HepG2 (cell line): Measurements from ENCODE around the gene LAMA5. TPM values are rescaled to one million over a fixed set of nuclear protein-coding genes. Genes with fewer than 3 reads are reported as not detected.

Experiments
- HMGA1 ChIP-seq: sonication (generic); formaldehyde crosslinking; conservative IDR thresholded peaks from 2 replicates; pipeline ENCODE4 v1.4.0; 2020; ENCODE audit warnings: missing genetic modification reagents
- NFYC ChIP-seq: IDR thresholded peaks from 2 replicates; pipeline ENCODE4 v1.6.1; 2016; ENCODE audit warnings: missing genetic modification reagents, missing compliant biosample characterization
- PHF5A ChIP-seq: IDR thresholded peaks from one replicate; pipeline ENCODE4 v1.6.1; 2018; ENCODE audit warnings: low read depth, missing genetic modification reagents; ENCODE audit not compliant: unreplicated experiment
- SNAPC4 ChIP-seq: sonication (generic); formaldehyde crosslinking; IDR thresholded peaks from 2 replicates; pipeline ENCODE4 v1.4.0; 2020; ENCODE audit warnings: mild to moderate bottlenecking, missing genetic modification reagents
- SOX6 ChIP-seq, 2 experiments: fragments of 450-650 bp in 1 of 2; sonication (generic) in 1 of 2; formaldehyde crosslinking in 1 of 2; IDR thresholded peaks; 2 replicates each; pipeline versions ENCODE4 v1.4.0 to v1.6.1; 2017 to 2020; ENCODE audit warnings: antibody characterized with exemption in 1 of 2, mild to moderate bottlenecking in 1 of 2, missing genetic modification reagents in 1 of 2
- ZBTB46 ChIP-seq: sonication (generic); formaldehyde crosslinking; IDR thresholded peaks from 2 replicates; pipeline ENCODE4 v1.4.0; 2020; ENCODE audit warnings: mild to moderate bottlenecking, missing genetic modification reagents, borderline replicate concordance
- ZEB1 ChIP-seq: IDR thresholded peaks from 2 replicates; pipeline ENCODE4 v1.6.1; 2012; ENCODE audit warnings: mild to moderate bottlenecking, low read depth, inconsistent platforms; ENCODE audit not compliant: insufficient replicate concordance
- ZNF710 ChIP-seq: sonication (generic); formaldehyde crosslinking; IDR thresholded peaks from 2 replicates; pipeline ENCODE4 v1.5.0; 2020; ENCODE audit warnings: mild to moderate bottlenecking, missing genetic modification reagents, borderline replicate concordance
- ZNF737 ChIP-seq: sonication (generic); formaldehyde crosslinking; IDR thresholded peaks from 2 replicates; pipeline ENCODE4 v1.5.0; 2020; ENCODE audit warnings: missing genetic modification reagents, mild to moderate bottlenecking, borderline replicate concordance
- ZNF83 ChIP-seq: sonication (generic); formaldehyde crosslinking; IDR thresholded peaks from 2 replicates; pipeline ENCODE4 v1.4.0; 2020; ENCODE audit warnings: missing genetic modification reagents, mild to moderate bottlenecking, borderline replicate concordance
- polyA plus RNA-seq, 8 experiments: library from polyadenylated mRNA; depleted of rRNA in 3 of 8; stranded (reverse) in 7 of 8; unstranded in 1 of 8; fragments of >200 nt; fragmentation: Illumina TruSeq in 4 of 8; extraction: Trizol in 4 of 8; gene quantifications; 2 replicates each; pipeline versions ENCODE4 v1.2.1 to v1.2.3, GENCODE V29; 2011 to 2016; ENCODE audit warnings: low read depth in 4 of 8, missing spikeins in 1 of 8, mixed read lengths in 1 of 8; ENCODE audit not compliant: insufficient read depth in 1 of 8
- total RNA-seq, 5 experiments: library from RNA; depleted of rRNA; stranded (reverse); fragments of >200 nt; fragmentation: Illumina TruSeq; extraction: Trizol; gene quantifications; 2 replicates each; pipeline ENCODE4 v1.2.3, GENCODE V29; 2016; ENCODE audit warnings: low read depth in 1 of 5
- TF ChIP-seq, protein P1 (sequence below): sonication (generic); formaldehyde crosslinking; IDR thresholded peaks from 2 replicates; pipeline ENCODE4 v1.4.0; 2020; ENCODE audit warnings: missing genetic modification reagents
- TF ChIP-seq, protein P2 (sequence below): sonication (generic); formaldehyde crosslinking; IDR thresholded peaks from 2 replicates; pipeline ENCODE4 v1.5.0; 2020; ENCODE audit warnings: missing genetic modification reagents

LAMA5 gene
- total and polyA plus RNA-seq, 2 of the 13 experiments (the other 11 are each of a cell fraction or from before 2014, with no cell fraction given): 21.0 to 44.7 TPM

DNA sequence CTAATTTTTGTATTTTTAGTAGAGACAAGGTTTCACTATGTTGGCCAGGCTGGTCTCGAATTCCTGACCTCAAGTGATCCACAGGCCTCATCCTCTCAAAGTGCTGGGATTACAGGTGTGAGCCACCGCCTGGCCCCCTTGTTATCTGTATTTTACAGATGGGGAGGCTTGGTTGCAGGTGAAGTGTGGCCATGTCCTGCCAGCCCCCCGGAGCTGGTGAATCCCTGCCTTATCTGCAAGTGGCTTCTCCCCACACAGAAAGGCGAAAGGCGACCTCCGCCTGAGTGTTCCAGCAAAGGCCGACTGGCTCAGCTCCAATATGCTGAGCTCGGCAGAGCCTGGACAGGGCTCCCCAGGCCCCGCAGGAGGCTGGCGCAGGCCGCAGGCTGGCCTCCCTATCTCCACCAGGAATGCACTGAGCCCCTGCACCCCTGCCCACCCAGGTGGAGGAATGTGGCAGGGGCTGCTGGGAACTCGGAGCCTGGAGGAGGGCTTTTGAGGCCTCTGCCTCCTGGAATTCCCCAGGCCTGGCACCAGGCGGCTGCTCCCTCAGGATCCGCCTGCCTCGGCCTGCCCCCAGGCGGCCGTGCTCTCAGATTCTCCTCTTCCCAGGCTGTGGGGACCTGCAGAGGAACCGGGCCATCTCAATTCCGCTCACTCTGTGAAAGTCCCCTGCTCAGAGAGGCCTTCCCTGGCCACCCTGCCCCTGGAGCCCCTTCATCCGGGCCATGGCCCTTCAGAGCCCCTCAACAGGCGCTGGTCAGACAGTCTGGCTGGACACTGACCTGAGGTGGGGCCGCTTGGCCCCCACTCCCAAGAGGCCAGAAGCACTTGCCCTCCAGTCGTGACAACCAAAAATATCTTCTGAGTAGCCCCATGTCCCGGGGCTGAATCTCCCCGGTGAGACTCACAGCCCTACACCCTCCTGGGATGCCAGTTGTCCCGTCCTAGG lies 9.3 kb upstream of the LAMA5 start (continued):
- TF ChIP-seq, protein P1, sequence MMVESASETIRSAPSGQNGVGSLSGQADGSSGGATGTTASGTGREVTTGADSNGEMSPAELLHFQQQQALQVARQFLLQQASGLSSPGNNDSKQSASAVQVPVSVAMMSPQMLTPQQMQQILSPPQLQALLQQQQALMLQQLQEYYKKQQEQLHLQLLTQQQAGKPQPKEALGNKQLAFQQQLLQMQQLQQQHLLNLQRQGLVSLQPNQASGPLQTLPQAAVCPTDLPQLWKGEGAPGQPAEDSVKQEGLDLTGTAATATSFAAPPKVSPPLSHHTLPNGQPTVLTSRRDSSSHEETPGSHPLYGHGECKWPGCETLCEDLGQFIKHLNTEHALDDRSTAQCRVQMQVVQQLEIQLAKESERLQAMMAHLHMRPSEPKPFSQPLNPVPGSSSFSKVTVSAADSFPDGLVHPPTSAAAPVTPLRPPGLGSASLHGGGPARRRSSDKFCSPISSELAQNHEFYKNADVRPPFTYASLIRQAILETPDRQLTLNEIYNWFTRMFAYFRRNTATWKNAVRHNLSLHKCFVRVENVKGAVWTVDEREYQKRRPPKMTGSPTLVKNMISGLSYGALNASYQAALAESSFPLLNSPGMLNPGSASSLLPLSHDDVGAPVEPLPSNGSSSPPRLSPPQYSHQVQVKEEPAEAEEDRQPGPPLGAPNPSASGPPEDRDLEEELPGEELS: peak; percentile 67; the same call in 1 of the 2 replicates
- peak; percentile 78; the same call in 1 of the 2 replicates for TF ChIP-seq ZBTB46 (CRISPR knock-in tag)
- TF ChIP-seq SOX6 (IDR thresholded peaks at IDR 0.05): no peak
- peak; percentile 69 for TF ChIP-seq SOX6 (CRISPR knock-in tag; IDR thresholded peaks at IDR 0.05)
- peak; percentile 79 for TF ChIP-seq ZNF710 (CRISPR knock-in tag)
- TF ChIP-seq, protein P2, sequence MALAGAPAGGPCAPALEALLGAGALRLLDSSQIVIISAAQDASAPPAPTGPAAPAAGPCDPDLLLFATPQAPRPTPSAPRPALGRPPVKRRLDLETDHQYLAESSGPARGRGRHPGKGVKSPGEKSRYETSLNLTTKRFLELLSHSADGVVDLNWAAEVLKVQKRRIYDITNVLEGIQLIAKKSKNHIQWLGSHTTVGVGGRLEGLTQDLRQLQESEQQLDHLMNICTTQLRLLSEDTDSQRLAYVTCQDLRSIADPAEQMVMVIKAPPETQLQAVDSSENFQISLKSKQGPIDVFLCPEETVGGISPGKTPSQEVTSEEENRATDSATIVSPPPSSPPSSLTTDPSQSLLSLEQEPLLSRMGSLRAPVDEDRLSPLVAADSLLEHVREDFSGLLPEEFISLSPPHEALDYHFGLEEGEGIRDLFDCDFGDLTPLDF (CRISPR knock-in tag): peak; percentile 56; the same call in 1 of the 2 replicates
- TF ChIP-seq ZEB1: no peak
- TF ChIP-seq ZNF83 (CRISPR knock-in tag): no peak
- peak; percentile 54; the same call in 1 of the 2 replicates for TF ChIP-seq NFYC
- TF ChIP-seq HMGA1 (CRISPR knock-in tag): no peak
- TF ChIP-seq SNAPC4 (CRISPR knock-in tag): peak; percentile 96
- TF ChIP-seq PHF5A (CRISPR knock-in tag): peak; percentile 93
- TF ChIP-seq ZNF737 (CRISPR knock-in tag): no peak
